ENCODE data around the gene APOBEC3C. TPM values are rescaled to one million over a fixed set of nuclear protein-coding genes. Genes with fewer than 3 reads are reported as not detected.
"Not testable (repeated sequence)": the region's sequence is repeated elsewhere in the genome, so short reads cannot be mapped to it uniquely, and the experiment has no call there.

The APOBEC3C gene
- total RNA-seq, 1 donor: 9.2 TPM

DNA sequence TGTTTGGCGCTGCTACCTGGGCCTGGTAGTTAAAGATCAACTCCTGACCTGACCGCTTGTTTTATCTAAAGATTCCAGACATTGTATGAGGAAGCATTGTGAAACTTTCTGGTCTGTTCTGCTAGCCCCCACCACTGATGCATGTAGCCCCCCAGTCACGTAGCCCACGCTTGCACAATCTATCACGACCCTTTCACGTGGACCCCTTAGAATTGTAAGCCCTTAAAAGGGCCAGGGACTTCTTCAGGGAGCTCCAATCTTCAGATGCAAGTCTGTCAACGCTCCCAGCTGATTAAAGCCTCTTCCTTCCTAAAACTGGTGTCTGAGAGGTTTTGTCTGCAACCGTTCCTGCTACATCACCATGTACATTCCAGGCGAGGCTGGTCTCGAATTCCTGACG lies 41.6 kb downstream of the APOBEC3C start:
- H3K9me3 ChIP-seq (ENCODE audit: low read depth, low read length): no peaks in the 10 kb centered on the region
- H3K27me3 ChIP-seq (ENCODE audit: insufficient read depth, low read length): no peaks in the 10 kb centered on the region
- no peak overlapping the region for H3K4me3 ChIP-seq (ENCODE audit: low read length)
- H3K4me1 ChIP-seq (ENCODE audit: insufficient read depth, low read length): no peaks in the 10 kb centered on the region

DNA sequence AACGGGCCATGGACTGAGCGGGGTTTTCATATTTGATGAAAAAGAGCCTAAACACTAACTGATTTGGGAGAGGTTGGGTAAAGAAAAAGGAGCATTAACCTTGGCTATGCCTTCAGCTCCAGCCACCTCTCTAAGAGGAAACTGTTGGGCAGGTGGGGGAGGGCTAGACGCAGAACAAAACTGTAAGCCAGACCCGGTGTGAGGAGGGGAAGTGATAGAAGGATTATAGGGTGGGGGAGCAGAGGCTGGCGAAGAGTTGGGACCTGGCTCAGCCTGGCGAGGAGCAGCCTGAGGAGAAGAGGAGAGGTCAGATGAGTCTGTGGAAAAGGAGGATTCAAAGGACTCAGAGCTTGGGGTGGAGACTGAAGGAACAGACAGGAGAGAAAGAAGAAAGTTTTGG lies 47.2 kb downstream of the APOBEC3C start:
- not testable (repeated sequence) for H3K4me3 ChIP-seq (ENCODE audit: low read length); H3K9me3 ChIP-seq (ENCODE audit: low read depth, low read length); H3K27me3 ChIP-seq (ENCODE audit: insufficient read depth, low read length)
- peaks cover 29% of the 10 kb centered on the region for H3K4me1 ChIP-seq (ENCODE audit: insufficient read depth, low read length)

DNA sequence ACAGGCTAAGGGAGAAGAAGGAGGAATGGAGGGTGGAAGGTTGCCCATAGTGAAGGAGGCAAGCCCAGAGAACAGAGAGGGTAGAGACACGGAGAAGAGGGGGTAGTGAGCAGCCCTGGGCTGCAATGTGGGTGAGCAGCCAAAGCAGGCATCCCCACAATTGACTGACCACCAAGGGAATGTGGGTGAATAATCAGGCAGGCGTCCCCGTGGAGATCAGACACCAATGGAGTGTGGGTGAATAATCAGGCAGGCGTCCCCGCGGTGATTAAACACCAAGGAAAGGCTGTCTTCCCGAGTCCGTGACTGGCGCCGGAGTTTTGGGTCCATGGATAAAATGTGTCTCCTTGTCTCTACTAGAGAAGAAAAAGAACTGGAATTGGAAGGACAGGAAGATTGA lies 47.9 kb downstream of the APOBEC3C start:
- not testable (repeated sequence) for H3K4me3 ChIP-seq (ENCODE audit: low read length)

DNA sequence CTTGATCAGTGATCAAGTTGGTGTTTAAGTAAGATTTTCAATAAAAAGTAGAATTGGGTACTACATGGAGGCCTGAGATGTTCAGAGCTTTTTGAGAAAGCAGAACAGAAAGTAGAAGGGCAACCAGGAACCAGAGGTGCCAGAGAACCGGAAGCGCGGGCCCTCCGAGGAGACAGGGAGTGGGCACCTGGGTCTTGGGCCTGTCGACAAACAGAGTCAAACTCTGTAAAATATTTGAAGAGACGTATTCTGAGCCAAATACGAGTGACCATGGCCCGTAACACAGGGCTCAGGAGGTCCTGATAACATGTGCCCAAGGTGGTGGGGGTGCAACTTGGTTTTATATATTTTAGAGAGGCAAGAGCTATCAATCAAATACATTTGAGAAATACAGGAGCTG lies 49.8 kb downstream of the APOBEC3C start:
- not testable (repeated sequence) for H3K9me3 ChIP-seq (ENCODE audit: low read depth, low read length); H3K27me3 ChIP-seq (ENCODE audit: insufficient read depth, low read length); H3K4me3 ChIP-seq (ENCODE audit: low read length)
- peaks cover 31% of the 10 kb centered on the region for H3K4me1 ChIP-seq (ENCODE audit: insufficient read depth, low read length)

More for the DNA sequence above, 47.9 kb downstream of the APOBEC3C start:
- not testable (repeated sequence) for H3K9me3 ChIP-seq (ENCODE audit: low read depth, low read length); H3K27me3 ChIP-seq (ENCODE audit: insufficient read depth, low read length)
- peaks cover 31% of the 10 kb centered on the region for H3K4me1 ChIP-seq (ENCODE audit: insufficient read depth, low read length)

DNA sequence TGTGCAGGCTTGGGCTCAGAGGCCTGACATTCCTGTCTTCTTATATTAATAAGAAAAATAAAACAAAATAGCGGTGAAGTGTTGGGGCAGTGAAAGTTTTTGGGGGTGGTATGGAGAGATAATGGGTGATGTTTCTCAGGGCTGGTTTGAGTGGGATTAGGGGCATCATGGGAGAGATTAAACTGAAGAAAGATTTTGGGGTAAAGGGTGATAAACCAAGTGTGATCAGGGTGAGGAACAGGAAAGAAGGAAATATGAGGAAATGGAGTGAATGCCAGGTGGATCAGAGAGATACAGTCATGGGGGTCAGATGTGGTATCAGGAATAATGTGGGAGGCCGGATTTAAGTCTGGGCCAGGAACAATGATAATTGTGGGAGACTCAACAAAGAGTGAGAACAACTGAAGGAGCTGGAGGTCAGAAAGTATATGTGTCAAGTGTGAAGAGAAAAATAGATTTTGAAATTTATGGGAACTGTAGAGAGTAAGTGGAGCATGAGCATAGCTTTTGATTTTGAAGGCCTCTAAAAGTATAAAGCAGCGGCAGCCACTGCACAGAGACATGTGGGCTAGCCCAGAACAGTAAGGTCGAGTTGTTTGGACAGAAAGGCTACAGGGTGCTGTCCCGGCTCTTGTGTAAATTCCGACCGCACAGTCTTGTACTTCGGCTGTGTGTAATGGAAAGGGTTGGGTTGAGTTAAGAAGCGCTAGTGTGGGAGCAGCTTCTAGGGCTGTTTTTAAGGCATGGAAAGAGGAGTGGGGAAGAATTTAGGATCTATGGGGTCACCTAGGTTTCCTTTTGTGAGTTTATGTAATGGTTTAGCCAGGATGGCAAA lies 52.6 kb downstream of the APOBEC3C start:
- H3K4me1 ChIP-seq (ENCODE audit: insufficient read depth, low read length): peaks cover 39% of the 10 kb centered on the region
- not testable (repeated sequence) for H3K27me3 ChIP-seq (ENCODE audit: insufficient read depth, low read length); H3K9me3 ChIP-seq (ENCODE audit: low read depth, low read length)
- H3K4me3 ChIP-seq (ENCODE audit: low read length): peak overlapping the region; percentile 42

DNA sequence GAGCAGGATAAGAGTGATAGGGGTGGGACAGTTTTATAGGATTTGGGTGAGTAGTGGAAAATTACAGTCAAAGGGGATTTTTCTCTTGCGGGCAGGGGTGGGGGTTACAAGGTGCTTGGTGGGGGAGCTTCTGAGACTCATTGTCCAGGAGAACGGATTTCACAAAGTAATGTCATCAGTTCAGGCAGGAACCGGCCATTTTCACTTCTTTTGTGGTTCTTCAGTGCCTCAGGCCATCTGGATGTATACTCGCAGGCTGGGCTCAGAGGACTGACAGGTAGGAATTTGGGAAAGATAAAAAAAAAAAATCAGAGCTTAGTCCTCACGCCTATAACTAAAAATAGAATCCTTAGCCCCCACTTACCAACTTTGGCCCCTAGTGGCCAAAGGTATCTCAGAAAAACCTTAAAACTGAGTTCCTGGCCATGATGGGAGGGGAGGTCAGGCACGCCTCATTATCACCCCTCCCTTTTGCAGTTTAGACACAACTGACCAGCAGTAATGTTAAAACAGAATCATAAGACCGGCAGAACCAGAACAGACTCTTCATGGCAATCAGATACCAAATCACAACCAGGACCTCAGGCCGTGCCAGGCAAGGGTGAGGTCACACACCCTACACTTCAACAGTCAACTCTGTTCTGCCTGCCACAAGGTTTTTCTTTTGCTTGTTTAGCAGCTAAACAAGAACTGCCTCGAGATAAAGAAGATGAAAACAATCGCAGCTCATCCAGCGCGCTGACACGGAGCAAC lies 54.2 kb downstream of the APOBEC3C start:
- peaks cover 38% of the 10 kb centered on the region for H3K4me1 ChIP-seq (ENCODE audit: insufficient read depth, low read length)

More for the DNA sequence above, 54.2 kb downstream of the APOBEC3C start:
- Histone ChIP-seq H3K9me3 (ENCODE audit: low read depth, low read length) (no peaks in the 10 kb centered on the region), H3K4me3 (ENCODE audit: low read length) (peak overlapping the region; percentile 42), H3K27me3 (ENCODE audit: insufficient read depth, low read length) (no peaks in the 10 kb centered on the region)

Other genes starting within 250 kb of the APOBEC3C start
- gene DNAL4, start 220.1 kb upstream of the APOBEC3C start, total RNA-seq: 3.0 TPM
- 0.94 TPM for gene NPTXR, start 170.2 kb upstream of the APOBEC3C start, total RNA-seq
- 28.7 TPM for gene CBX6, start 142.0 kb upstream of the APOBEC3C start, total RNA-seq
- gene APOBEC3A, start 56.6 kb upstream of the APOBEC3C start, total RNA-seq: 42.5 TPM
- gene APOBEC3B, start 31.9 kb upstream of the APOBEC3C start, total RNA-seq: 0.31 TPM
- 2.5 TPM for gene APOBEC3D, start 6.9 kb downstream of the APOBEC3C start, total RNA-seq
- gene APOBEC3F, start 26.6 kb downstream of the APOBEC3C start, total RNA-seq: 0.94 TPM
- 31.3 TPM for gene APOBEC3G, start 63.0 kb downstream of the APOBEC3C start, total RNA-seq
- gene APOBEC3H, start 83.0 kb downstream of the APOBEC3C start, total RNA-seq: 1.9 TPM
- 28.8 TPM for gene CBX7, start 138.4 kb downstream of the APOBEC3C start, total RNA-seq
- gene PDGFB, start 230.7 kb downstream of the APOBEC3C start, total RNA-seq: 1.2 TPM

All from mononuclear cell (primary cell).